Mesenchymal stem cell (in vitro differentiated cells and primary cell): ENCODE measurements around the gene MAGI3.
A peak's percentile ranks its signal among the peaks of the same experiment; 100 is the strongest.

Experiments
- DNase-seq: peaks from one replicate; pipeline ENCODE4 v3.0.0-alpha.2; 2013
- H2AFZ ChIP-seq: one replicate; pipeline ENCODE4 v1.6.1; 2013; ENCODE audit warnings: low read depth, mild to moderate bottlenecking, control low read depth, inconsistent platforms, low read length, moderate library complexity
- H2AK5ac ChIP-seq: 2 replicates; pipeline ENCODE4 v1.6.1; 2013; ENCODE audit warnings: low read length, moderate library complexity, mild to moderate bottlenecking, inconsistent platforms; ENCODE audit not compliant: severe bottlenecking
- H2BK120ac ChIP-seq: one replicate; pipeline ENCODE4 v1.6.1; 2013; ENCODE audit warnings: low read depth, mild to moderate bottlenecking, inconsistent platforms, low read length, moderate library complexity
- H2BK12ac ChIP-seq, 2 experiments: one replicate each; pipeline ENCODE4 v1.6.1; 2013; ENCODE audit warnings: inconsistent platforms in 2 of 2, low read length in 2 of 2, mild to moderate bottlenecking in 2 of 2, moderate library complexity in 2 of 2, control low read depth in 1 of 2
- H2BK15ac ChIP-seq: one replicate; pipeline ENCODE4 v1.6.1; 2013; ENCODE audit warnings: mild to moderate bottlenecking, low read depth, inconsistent platforms; ENCODE audit not compliant: poor library complexity, severe bottlenecking
- H2BK5ac ChIP-seq: 2 replicates; pipeline ENCODE4 v1.6.1; 2013; ENCODE audit warnings: low read depth, mild to moderate bottlenecking, low read length, control low read depth, inconsistent platforms; ENCODE audit not compliant: poor library complexity, severe bottlenecking
- H3K14ac ChIP-seq, 2 experiments: one replicate each; pipeline ENCODE4 v1.6.1; 2013; ENCODE audit warnings: inconsistent platforms in 2 of 2, low read length in 2 of 2, control low read depth in 1 of 2, mild to moderate bottlenecking in 1 of 2, moderate library complexity in 1 of 2
- H3K18ac ChIP-seq, 2 experiments: one replicate each; pipeline ENCODE4 v1.6.1; 2013; ENCODE audit warnings: inconsistent platforms in 2 of 2, low read length in 2 of 2, control low read depth in 1 of 2, low read depth in 1 of 2, mild to moderate bottlenecking in 1 of 2
- H3K23ac ChIP-seq, 2 experiments: one replicate each; pipeline ENCODE4 v1.6.1; 2013; ENCODE audit warnings: inconsistent platforms in 2 of 2, low read length in 2 of 2, mild to moderate bottlenecking in 2 of 2, moderate library complexity in 2 of 2, control low read depth in 1 of 2
- H3K27ac ChIP-seq: 2 replicates; pipeline ENCODE4 v1.5.1; 2013; ENCODE audit warnings: mild to moderate bottlenecking, moderate library complexity, low read length, control low read depth, inconsistent platforms; ENCODE audit not compliant: poor library complexity, severe bottlenecking
- H3K27me3 ChIP-seq, 2 experiments: 2 replicates each; pipeline versions ENCODE4 v1.6.1 to v1.7.0; 2013; ENCODE audit warnings: low read length in 2 of 2, mild to moderate bottlenecking in 2 of 2, moderate library complexity in 2 of 2, control low read depth in 1 of 2, inconsistent platforms in 1 of 2; ENCODE audit not compliant: control insufficient read depth in 1 of 2, insufficient read depth in 1 of 2
- H3K36me3 ChIP-seq, 2 experiments: 2 replicates each; pipeline versions ENCODE4 v1.6.1 to v1.7.0; 2013; ENCODE audit warnings: low read length in 2 of 2, control low read depth in 1 of 2, inconsistent platforms in 1 of 2, low read depth in 1 of 2, mild to moderate bottlenecking in 1 of 2; ENCODE audit not compliant: insufficient read depth in 2 of 2, control insufficient read depth in 1 of 2
- H3K4ac ChIP-seq, 2 experiments: one replicate each; pipeline ENCODE4 v1.6.1; 2013; ENCODE audit warnings: inconsistent platforms in 2 of 2, low read length in 2 of 2, mild to moderate bottlenecking in 2 of 2, moderate library complexity in 2 of 2, control low read depth in 1 of 2, low read depth in 1 of 2
- H3K4me1 ChIP-seq: 2 replicates; pipeline ENCODE4 v1.6.1; 2013; ENCODE audit warnings: low read depth, low read length, control low read depth; ENCODE audit not compliant: control insufficient read depth, insufficient read depth
- H3K4me2 ChIP-seq: 2 replicates; pipeline ENCODE4 v1.6.1; 2013; ENCODE audit warnings: low read length, mild to moderate bottlenecking, inconsistent platforms; ENCODE audit not compliant: poor library complexity, severe bottlenecking
- H3K4me3 ChIP-seq, 2 experiments: 2 replicates each; pipeline versions ENCODE4 v1.5.1 to v1.7.0; 2013; ENCODE audit warnings: low read length in 2 of 2, mild to moderate bottlenecking in 2 of 2, control low read depth in 1 of 2, low read depth in 1 of 2; ENCODE audit not compliant: insufficient read depth in 1 of 2
- H3K79me1 ChIP-seq: replicated peaks from 2 replicates; pipeline ENCODE4 v1.6.1; 2013; ENCODE audit warnings: mild to moderate bottlenecking, control low read depth, low read length, inconsistent platforms; ENCODE audit not compliant: poor library complexity, severe bottlenecking
- H3K9ac ChIP-seq: 2 replicates; pipeline ENCODE4 v1.7.0; 2013; ENCODE audit warnings: mild to moderate bottlenecking, low read length, moderate library complexity
- H3K9me3 ChIP-seq: 2 replicates; pipeline ENCODE4 v1.7.0; 2013; ENCODE audit warnings: mild to moderate bottlenecking, low read length; ENCODE audit not compliant: control insufficient read depth
- H4K8ac ChIP-seq: one replicate; pipeline ENCODE4 v1.6.1; 2013; ENCODE audit warnings: inconsistent platforms, mild to moderate bottlenecking, low read length, moderate library complexity
- H4K91ac ChIP-seq: one replicate; pipeline ENCODE4 v1.6.1; 2013; ENCODE audit warnings: mild to moderate bottlenecking, low read length, inconsistent platforms
- WGBS: methylation state at CpG from one replicate; pipeline ENCODE4 v1.1.7; 2013; ENCODE audit warnings: mixed read lengths; 5-methylcytosine and 5-hydroxymethylcytosine counted together

Gene MAGI3

DNA sequence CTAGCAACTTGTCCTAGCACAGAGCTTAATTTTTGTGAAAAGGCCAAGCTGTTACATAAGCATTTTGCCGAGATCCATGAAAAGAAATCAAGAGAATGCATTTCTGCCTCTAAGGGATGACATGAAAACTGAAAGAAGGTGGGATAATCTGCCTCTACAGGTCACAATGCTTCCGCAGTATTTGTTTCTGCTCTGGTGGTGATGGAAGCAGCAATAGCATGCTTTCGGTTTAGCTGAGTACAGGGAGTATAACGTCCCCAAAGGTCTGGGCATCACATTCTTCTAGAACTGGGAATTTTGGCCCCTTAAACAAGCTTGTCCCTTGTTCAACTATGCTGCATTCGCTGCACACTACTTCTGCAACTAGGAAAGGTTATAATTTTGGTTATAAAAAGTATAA is 14.4 kb upstream of the MAGI3 start:
- H3K79me1 ChIP-seq: no peaks in the 10 kb centered on the region
- H3K36me3 ChIP-seq: no peaks in the 10 kb centered on the region
- peak overlapping the region in 1 of 2 experiments; percentile 50 for H3K4me3 ChIP-seq
- no peak overlapping the region for H4K91ac ChIP-seq
- no peak overlapping the region for H3K27ac ChIP-seq
- H3K27me3 ChIP-seq: no peaks in the 10 kb centered on the region
- no peak overlapping the region for H2AFZ ChIP-seq
- no peak overlapping the region for H3K4me2 ChIP-seq
- H3K9ac ChIP-seq: peak overlapping the region; percentile 6
- no peak overlapping the region for H2BK15ac ChIP-seq
- no peak overlapping the region for H2AK5ac ChIP-seq
- WGBS: 77% methylated on average over 3 of the region's 5 CpGs
- no peak overlapping the region for H2BK120ac ChIP-seq
- no peak overlapping the region for H3K23ac ChIP-seq
- H3K4ac ChIP-seq: no peak overlapping the region
- H3K14ac ChIP-seq: no peak overlapping the region
- H3K4me1 ChIP-seq: no peaks in the 10 kb centered on the region
- no peak overlapping the region for H2BK12ac ChIP-seq
- H3K18ac ChIP-seq: no peak overlapping the region
- DNase-seq: no peak
- no peaks in the 10 kb centered on the region for H3K9me3 ChIP-seq
- no peak overlapping the region for H4K8ac ChIP-seq
- H2BK5ac ChIP-seq: no peak overlapping the region

DNA sequence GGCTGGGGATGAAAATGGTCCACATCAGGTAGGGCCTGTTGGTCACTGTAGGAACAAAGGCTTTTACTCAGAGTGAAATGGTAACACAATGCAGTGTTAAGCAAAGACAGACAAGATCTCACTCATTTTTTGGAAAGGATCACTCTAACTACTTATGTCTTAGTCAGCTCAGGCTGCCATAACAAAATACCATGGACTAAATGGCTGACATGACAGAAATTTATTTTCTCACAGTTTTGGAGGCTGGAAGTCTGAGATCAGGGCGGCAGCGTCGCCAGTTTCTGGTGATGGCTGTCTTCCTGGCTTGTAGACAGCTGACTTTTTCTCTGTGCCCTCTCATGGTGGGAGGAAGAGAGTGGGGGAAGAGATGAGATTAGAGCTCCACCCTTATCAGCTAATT is 10.2 kb upstream of the MAGI3 start:
- H3K9ac ChIP-seq: no peak overlapping the region
- no peak overlapping the region for H3K18ac ChIP-seq
- no peak overlapping the region for H2BK15ac ChIP-seq
- H3K27me3 ChIP-seq: no peaks in the 10 kb centered on the region
- no peak overlapping the region for H3K4ac ChIP-seq
- H3K4me3 ChIP-seq: no peak overlapping the region
- no peak overlapping the region for H2BK12ac ChIP-seq
- H3K79me1 ChIP-seq: no peaks in the 10 kb centered on the region
- no peaks in the 10 kb centered on the region for H3K36me3 ChIP-seq
- H3K14ac ChIP-seq: no peak overlapping the region
- no peak overlapping the region for H3K4me2 ChIP-seq
- WGBS: 100% methylated on average over 3 of the region's 3 CpGs
- no peak overlapping the region for H3K27ac ChIP-seq
- no peak overlapping the region for H2AFZ ChIP-seq
- H3K9me3 ChIP-seq: no peaks in the 10 kb centered on the region
- no peak overlapping the region for H4K91ac ChIP-seq
- H2BK120ac ChIP-seq: no peak overlapping the region
- no peak overlapping the region for H3K23ac ChIP-seq
- H2BK5ac ChIP-seq: no peak overlapping the region
- no peak overlapping the region for H2AK5ac ChIP-seq
- H4K8ac ChIP-seq: no peak overlapping the region
- H3K4me1 ChIP-seq: no peaks in the 10 kb centered on the region
- no peak for DNase-seq

DNA sequence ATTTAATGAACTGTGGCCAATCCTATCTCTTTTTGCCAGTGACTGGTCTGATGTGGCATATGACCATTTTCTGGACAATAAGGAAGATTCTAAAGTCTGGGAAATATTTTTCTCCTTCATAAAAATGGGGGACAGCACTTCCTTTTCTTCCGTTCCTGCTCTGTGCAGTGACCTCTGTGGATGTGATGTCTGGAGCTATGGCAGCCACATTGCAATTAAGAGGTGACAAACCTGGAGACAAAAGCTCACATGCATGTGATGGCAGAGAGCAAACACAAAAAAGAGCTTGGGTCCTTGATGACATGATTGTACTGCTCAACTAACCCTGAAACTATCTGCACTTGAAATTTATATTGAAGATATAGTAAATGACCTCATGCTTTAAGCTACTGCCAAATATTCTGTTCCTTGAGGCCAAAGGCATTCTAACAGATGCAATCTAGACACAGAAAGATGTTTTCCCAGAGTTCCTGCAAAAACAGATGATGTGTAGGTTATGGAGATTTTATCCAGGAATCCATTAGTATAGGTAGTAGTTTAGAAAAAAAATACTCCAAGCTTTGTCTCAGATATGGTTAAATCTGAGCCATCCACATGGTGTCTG is 2.2 kb upstream of the MAGI3 start:
- H3K4me1 ChIP-seq: peaks cover 3% of the 10 kb centered on the region
- H3K4ac ChIP-seq: no peak overlapping the region
- H3K18ac ChIP-seq: no peak overlapping the region
- H2BK12ac ChIP-seq: no peak overlapping the region
- H3K27ac ChIP-seq: no peak overlapping the region
- H3K4me2 ChIP-seq: no peak overlapping the region
- H3K9me3 ChIP-seq: no peaks in the 10 kb centered on the region
- no peak overlapping the region for H2AK5ac ChIP-seq
- no peak overlapping the region for H2BK120ac ChIP-seq
- no peaks in the 10 kb centered on the region for H3K27me3 ChIP-seq
- H3K14ac ChIP-seq: no peak overlapping the region
- no peak for DNase-seq
- H3K4me3 ChIP-seq: peak overlapping the region in 1 of 2 experiments; percentile 93
- H3K9ac ChIP-seq: peak overlapping the region; percentile 86
- no peak overlapping the region for H3K23ac ChIP-seq
- H4K91ac ChIP-seq: no peak overlapping the region
- H2BK5ac ChIP-seq: no peak overlapping the region
- H2BK15ac ChIP-seq: no peak overlapping the region
- no peak overlapping the region for H4K8ac ChIP-seq
- no peaks in the 10 kb centered on the region for H3K36me3 ChIP-seq
- H3K79me1 ChIP-seq: peaks cover 13% of the 10 kb centered on the region
- H2AFZ ChIP-seq: no peak overlapping the region
- 100% methylated on average over 1 of the region's 1 CpG for WGBS

GRCh38 chr1:113388621-113389358 is 1.5 kb upstream of the MAGI3 start:
- Histone ChIP-seq H3K14ac (no peak overlapping the region), H4K91ac (no peak overlapping the region), H3K79me1 (peaks cover 13% of the 10 kb centered on the region), H3K4ac (no peak overlapping the region), H3K36me3 (no peaks in the 10 kb centered on the region), H3K27ac (no peak overlapping the region), H4K8ac (no peak overlapping the region), H2BK5ac (no peak overlapping the region), H2BK12ac (no peak overlapping the region), H3K4me1 (peaks cover 3% of the 10 kb centered on the region), H3K18ac (no peak overlapping the region), H3K23ac (no peak overlapping the region), H3K4me2 (peak overlapping the region; percentile 72), H3K9me3 (no peaks in the 10 kb centered on the region), H3K9ac (peak overlapping the region; percentile 86), H2AK5ac (no peak overlapping the region), H2BK120ac (no peak overlapping the region), H3K27me3 (no peaks in the 10 kb centered on the region), H3K4me3 (peak overlapping the region in 1 of 2 experiments; percentile 93), H2AFZ (no peak overlapping the region), H2BK15ac (no peak overlapping the region)
- 46% methylated on average over 8 of the region's 8 CpGs for WGBS
- peak; percentile 18 for DNase-seq
